Lower lobe of right lung (tissue), 2 donors: ENCODE measurements around the gene TBX21. TPM values are rescaled to one million over a fixed set of nuclear protein-coding genes. Genes with fewer than 3 reads are reported as not detected.
"Not testable (repeated sequence)": the region's sequence is repeated elsewhere in the genome, so short reads cannot be mapped to it uniquely, and the experiment has no call there.

Experiments
- ATAC-seq, 2 donors: fragments of 200-7000 bp; cut with Tn5 transposase; one replicate each; pipeline ENCODE4 v1.9.1; 2020 to 2022; ENCODE audit warnings: mild to moderate bottlenecking in 2 of 2, moderate library complexity in 2 of 2
- DNase-seq: peaks from one replicate; pipeline ENCODE4 v3.0.0-alpha.2; 2020
- H3K27ac ChIP-seq: fragments of 200-600 bp; one replicate; pipeline ENCODE4 v1.8.0; 2022
- H3K27me3 ChIP-seq: fragments of 200-600 bp; one replicate; pipeline ENCODE4 v1.8.0; 2022; ENCODE audit warnings: low read depth
- H3K36me3 ChIP-seq: fragments of 200-600 bp; one replicate; pipeline ENCODE4 v1.8.0; 2022; ENCODE audit warnings: mild to moderate bottlenecking
- H3K4me1 ChIP-seq: fragments of 200-600 bp; one replicate; pipeline ENCODE4 v1.8.0; 2022
- H3K4me3 ChIP-seq: fragments of 200-600 bp; one replicate; pipeline ENCODE4 v1.8.0; 2022; ENCODE audit warnings: mild to moderate bottlenecking
- H3K9me3 ChIP-seq: fragments of 200-600 bp; one replicate; pipeline ENCODE4 v1.8.0; 2022
- CTCF ChIP-seq: fragments of 200-600 bp; IDR thresholded peaks from one replicate; pipeline ENCODE4 v1.8.0; 2022; ENCODE audit warnings: antibody characterized with exemption, mild to moderate bottlenecking
- intact Hi-C: fragments of 100-400 bp; cut with DNase I; formaldehyde crosslinking; loops from one replicate; pipeline ENCODE4 v1.11.0; 2022
- total RNA-seq: library from RNA; stranded (reverse); fragmentation: NEBNext Ultra II Directional; extraction: Animal tissue kit (Norgen Biotek cat#: 25700); gene quantifications from one replicate; pipeline ENCODE4 v1.2.1, GENCODE V29; 2021
- donor health status: DM: no; HTN: yes; CAD: no; lungs with severe emphysema.

The TBX21 gene
- total RNA-seq, 1 donor from 2014 or later, result 3.6 TPM

- DNase-seq (no peak), ATAC-seq (no peak)
- no peak for TF ChIP-seq CTCF
- H3K4me1 ChIP-seq, result no peaks in the 10 kb centered on the region
- H3K27ac ChIP-seq, result no peak overlapping the region
- H3K9me3 ChIP-seq, result no peaks in the 10 kb centered on the region
- intact Hi-C loops, result no loop called here
- no peak overlapping the region for H3K4me3 ChIP-seq
- H3K36me3 ChIP-seq, result no peaks in the 10 kb centered on the region
- peaks cover 30% of the 10 kb centered on the region for H3K27me3 ChIP-seq
These were observed 6.1 kb downstream of the TBX21 start for GRCh38 chr17:47739150-47739549.

- H3K9me3 ChIP-seq, H3K27ac ChIP-seq, H3K4me1 ChIP-seq, DNase-seq, intact Hi-C loops, H3K4me3 ChIP-seq, H3K36me3 ChIP-seq, ATAC-seq: not testable (repeated sequence)
- H3K27me3 ChIP-seq, result peaks cover 32% of the 10 kb centered on the region
These were observed 6.9 kb downstream of the TBX21 start for GRCh38 chr17:47739945-47740344.

- H3K36me3 ChIP-seq, result no peaks in the 10 kb centered on the region
- no peak for DNase-seq
- H3K4me3 ChIP-seq, result no peak overlapping the region
- H3K4me1 ChIP-seq, result no peaks in the 10 kb centered on the region
- ATAC-seq, result no peak
- no peak overlapping the region for H3K27ac ChIP-seq
- intact Hi-C loops, result no loop called here
- H3K9me3 ChIP-seq, result no peaks in the 10 kb centered on the region
- H3K27me3 ChIP-seq, result peaks cover 37% of the 10 kb centered on the region
- no peak for TF ChIP-seq CTCF
These were observed 8.2 kb downstream of the TBX21 start for GRCh38 chr17:47741109-47741792.

DNA sequence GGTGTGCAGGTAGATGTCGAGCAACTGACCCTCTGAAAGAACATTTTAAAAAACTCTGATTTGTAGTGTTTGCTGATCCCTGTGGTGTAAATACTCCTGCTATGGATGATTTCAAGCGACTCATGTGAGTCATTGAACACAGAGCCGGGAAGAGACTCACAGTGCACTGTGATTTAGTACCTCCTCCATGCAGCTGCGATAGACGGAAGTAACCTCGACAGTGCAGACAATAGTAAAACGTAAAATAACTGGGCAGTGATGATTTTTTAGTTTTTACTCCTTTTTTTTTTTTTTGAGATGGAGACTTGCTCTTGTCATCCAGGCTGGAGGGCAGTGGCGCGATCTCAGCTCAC is 8.7 kb downstream of the TBX21 start:
- Histone ChIP-seq H3K4me1 (no peaks in the 10 kb centered on the region), H3K27ac (no peak overlapping the region), H3K9me3 (no peaks in the 10 kb centered on the region), H3K36me3 (no peaks in the 10 kb centered on the region), H3K27me3 (peaks cover 38% of the 10 kb centered on the region), H3K4me3 (no peak overlapping the region)
- TF ChIP-seq CTCF, result no peak
- DNase-seq (no peak), ATAC-seq (no peak)
- intact Hi-C loops, result no loop called here

GRCh38 chr17:47742319-47743181 is 9.5 kb downstream of the TBX21 start:
- Histone ChIP-seq H3K4me3 (no peak overlapping the region), H3K27me3 (peaks cover 38% of the 10 kb centered on the region), H3K4me1 (no peaks in the 10 kb centered on the region), H3K9me3 (no peaks in the 10 kb centered on the region), H3K36me3 (no peaks in the 10 kb centered on the region), H3K27ac (no peak overlapping the region)
- intact Hi-C loops, result no loop called here
- no peak for DNase-seq
- ATAC-seq, result peak in 1 of 2 donors; percentile 27
- peak; percentile 23 for TF ChIP-seq CTCF
